ENCODE measurements around the gene PSEN1. TPM values are rescaled to one million over a fixed set of nuclear protein-coding genes. Genes with fewer than 3 reads are reported as not detected.

The PSEN1 gene
- total RNA-seq, result 69.2 TPM
- long read RNA-seq, full-length matches to known transcripts, result 98 of 126 reads
- long read RNA-seq, partial matches to known transcripts, result 5 of 126 reads
- long read RNA-seq, other reads (novel, unspliced or antisense), result 23 of 126 reads

- Histone ChIP-seq H3K27me3 (ENCODE audit: low read depth) (no peaks in the 10 kb centered on the region), H3K9me3 (no peaks in the 10 kb centered on the region), H3K36me3 (no peaks in the 10 kb centered on the region), H3K27ac (peak within 1 kb of the TSS; percentile 98), H3K4me3 (peak within 1 kb of the TSS; percentile 90), H3K4me1 (peaks cover 14% of the 10 kb centered on the region)
- DNase-seq (peak; percentile 96), ATAC-seq (peak; percentile 99)
- intact Hi-C loops (cut with DNase I), result no loop called here
- no peak for TF ChIP-seq CTCF (IDR thresholded peaks at IDR 0.05)
These were observed at the start of gene PSEN1 for GRCh38 chr14:73136387-73137225. Gene PSEN1, plus strand, starts transcription at chr14:73136507. Its CDS starts 11,513 bp downstream, at chr14:73148020.

GRCh38 chr14:73091044-73091443 lies 45.3 kb upstream of the PSEN1 start:
- Histone ChIP-seq H3K27ac (no peak overlapping the region), H3K9me3 (no peaks in the 10 kb centered on the region), H3K27me3 (ENCODE audit: low read depth) (no peaks in the 10 kb centered on the region), H3K4me1 (no peaks in the 10 kb centered on the region), H3K4me3 (no peak overlapping the region), H3K36me3 (peaks cover 91% of the 10 kb centered on the region)
- no peak for TF ChIP-seq CTCF (IDR thresholded peaks at IDR 0.05)
- intact Hi-C loops (cut with DNase I), result no loop called here
- ATAC-seq (no peak), DNase-seq (no peak)

DNA sequence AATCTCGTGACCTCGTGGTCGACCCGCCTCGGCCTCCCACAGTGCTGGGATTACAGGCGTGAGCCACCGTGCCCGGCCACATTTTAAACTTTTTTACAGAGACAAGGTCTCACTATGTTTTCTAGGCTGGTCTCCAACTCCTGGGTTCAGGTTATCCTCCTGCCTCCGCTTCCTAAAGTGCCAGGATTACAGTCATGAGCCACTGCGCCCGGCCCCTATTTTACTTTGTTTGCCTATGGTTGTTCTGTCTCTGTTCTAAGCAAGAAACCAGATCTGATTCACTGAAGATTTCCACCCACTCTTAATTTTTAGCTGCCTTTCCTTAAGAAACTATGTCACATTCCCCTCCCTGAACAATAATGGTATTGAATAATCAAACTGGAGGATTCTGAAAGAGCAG lies 38.9 kb upstream of the PSEN1 start:
- no peak for TF ChIP-seq CTCF (IDR thresholded peaks at IDR 0.05)
- H3K4me1 ChIP-seq, result no peaks in the 10 kb centered on the region
- H3K27me3 ChIP-seq (ENCODE audit: low read depth), result no peaks in the 10 kb centered on the region
- H3K36me3 ChIP-seq, result peaks cover 95% of the 10 kb centered on the region
- H3K27ac ChIP-seq, result no peak overlapping the region
- no peak for ATAC-seq
- no peak for DNase-seq
- intact Hi-C loops (cut with DNase I), result no loop called here
- no peaks in the 10 kb centered on the region for H3K9me3 ChIP-seq
- no peak overlapping the region for H3K4me3 ChIP-seq

GRCh38 chr14:73100334-73100733 lies 36.0 kb upstream of the PSEN1 start:
- intact Hi-C loops (cut with DNase I), result no loop called here
- Histone ChIP-seq H3K4me1 (no peaks in the 10 kb centered on the region), H3K4me3 (no peak overlapping the region), H3K27ac (no peak overlapping the region), H3K9me3 (no peaks in the 10 kb centered on the region), H3K36me3 (peaks cover 97% of the 10 kb centered on the region), H3K27me3 (ENCODE audit: low read depth) (no peaks in the 10 kb centered on the region)
- ATAC-seq (no peak), DNase-seq (no peak)
- no peak for TF ChIP-seq CTCF (IDR thresholded peaks at IDR 0.05)

GRCh38 chr14:73102806-73103497 lies 33.4 kb upstream of the PSEN1 start:
- Histone ChIP-seq H3K36me3 (peaks cover 96% of the 10 kb centered on the region), H3K9me3 (no peaks in the 10 kb centered on the region), H3K27me3 (ENCODE audit: low read depth) (no peaks in the 10 kb centered on the region), H3K4me3 (no peak overlapping the region), H3K4me1 (no peaks in the 10 kb centered on the region), H3K27ac (no peak overlapping the region)
- DNase-seq (no peak), ATAC-seq (no peak)
- intact Hi-C loops (cut with DNase I), result no loop called here
- no peak for TF ChIP-seq CTCF (IDR thresholded peaks at IDR 0.05)
